Measurements from ENCODE around the gene ANP32E. TPM values are rescaled to one million over a fixed set of nuclear protein-coding genes. Genes with fewer than 3 reads are reported as not detected.
"Not testable (repeated sequence)": the region's sequence is repeated elsewhere in the genome, so short reads cannot be mapped to it uniquely, and the experiment has no call there.

ANP32E gene
- total and polyA plus RNA-seq, 10 donors, result 24.6 to 44.0 (median 35.1) TPM

DNA sequence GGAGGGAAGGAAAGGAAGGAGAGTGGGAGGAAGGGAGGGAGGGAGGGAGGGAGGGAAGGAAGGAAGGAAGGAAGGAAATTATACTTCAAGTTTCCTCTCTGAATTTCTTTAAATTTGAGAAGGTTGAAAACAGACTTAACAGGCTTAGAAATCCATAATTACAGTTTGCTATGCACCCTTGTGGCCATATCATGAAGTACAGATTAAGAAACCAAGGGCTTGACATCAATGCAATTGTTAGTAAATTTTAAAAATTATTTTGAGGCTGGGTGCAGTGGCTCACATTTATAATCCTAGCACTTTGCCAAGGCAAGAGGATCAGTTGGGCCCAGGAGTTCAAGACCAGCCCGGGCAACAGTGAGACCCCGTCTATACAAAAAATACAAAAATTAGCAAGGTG is 14.4 kb downstream of the ANP32E start:
- H3K4me1 ChIP-seq, result peaks cover 0 to 24% (median 3%) of the 10 kb centered on the region in 6 donors
- no peak overlapping the region for H3K27ac ChIP-seq
- intact Hi-C loops (cut with DNase I; ENCODE audit: low total_unique reads), result no loop called here
- no peaks in the 10 kb centered on the region for H3K27me3 ChIP-seq (replicated peaks in 1 of 7)
- H3K9me3 ChIP-seq, result no peaks in the 10 kb centered on the region
- no peak for DNase-seq
- WGBS, 5 donors, result 92 to 97% (median 96%) methylated on average over 2 of the region's 2 CpGs
- no peak overlapping the region for H3K4me3 ChIP-seq
- H3K36me3 ChIP-seq, result peaks cover 0 to 72% (median 50%) of the 10 kb centered on the region in 6 donors
- no peak for TF ChIP-seq POLR2A (IDR thresholded peaks at IDR 0.05)
- no peak for TF ChIP-seq POLR2AphosphoS5 (IDR thresholded peaks at IDR 0.05)
- TF ChIP-seq, protein P1, sequence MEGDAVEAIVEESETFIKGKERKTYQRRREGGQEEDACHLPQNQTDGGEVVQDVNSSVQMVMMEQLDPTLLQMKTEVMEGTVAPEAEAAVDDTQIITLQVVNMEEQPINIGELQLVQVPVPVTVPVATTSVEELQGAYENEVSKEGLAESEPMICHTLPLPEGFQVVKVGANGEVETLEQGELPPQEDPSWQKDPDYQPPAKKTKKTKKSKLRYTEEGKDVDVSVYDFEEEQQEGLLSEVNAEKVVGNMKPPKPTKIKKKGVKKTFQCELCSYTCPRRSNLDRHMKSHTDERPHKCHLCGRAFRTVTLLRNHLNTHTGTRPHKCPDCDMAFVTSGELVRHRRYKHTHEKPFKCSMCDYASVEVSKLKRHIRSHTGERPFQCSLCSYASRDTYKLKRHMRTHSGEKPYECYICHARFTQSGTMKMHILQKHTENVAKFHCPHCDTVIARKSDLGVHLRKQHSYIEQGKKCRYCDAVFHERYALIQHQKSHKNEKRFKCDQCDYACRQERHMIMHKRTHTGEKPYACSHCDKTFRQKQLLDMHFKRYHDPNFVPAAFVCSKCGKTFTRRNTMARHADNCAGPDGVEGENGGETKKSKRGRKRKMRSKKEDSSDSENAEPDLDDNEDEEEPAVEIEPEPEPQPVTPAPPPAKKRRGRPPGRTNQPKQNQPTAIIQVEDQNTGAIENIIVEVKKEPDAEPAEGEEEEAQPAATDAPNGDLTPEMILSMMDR (IDR thresholded peaks at IDR 0.05 in 8 of 11, conservative IDR thresholded peaks at IDR 0.05 in 3 of 11), result peak in 6 of 11 experiments; percentile 15 to 56 (median 36)

DNA sequence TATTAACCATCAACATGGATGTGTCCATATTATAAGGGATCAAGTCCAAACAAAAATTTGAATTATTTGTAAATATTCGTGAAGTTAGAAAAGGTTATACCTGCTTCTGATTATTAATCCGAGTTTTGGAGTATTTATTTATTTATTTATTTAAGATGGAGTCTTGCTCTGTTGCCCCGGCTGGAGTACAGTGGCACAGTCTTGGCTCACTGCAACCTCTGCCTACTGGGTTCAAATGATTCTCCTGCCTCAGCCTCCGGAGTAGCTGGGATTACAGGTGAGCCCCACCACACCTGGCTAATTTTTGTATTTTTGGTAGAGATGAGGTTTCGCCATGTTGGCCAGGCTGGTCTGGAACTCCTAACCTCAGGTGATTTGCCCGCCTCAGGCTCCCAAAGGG is 20.1 kb downstream of the ANP32E start:
- peaks cover 0 to 19% (median 10%) of the 10 kb centered on the region in 6 donors for H3K36me3 ChIP-seq
- H3K9me3 ChIP-seq; H3K27me3 ChIP-seq (replicated peaks in 1 of 7); H3K4me3 ChIP-seq; DNase-seq; intact Hi-C loops (cut with DNase I; ENCODE audit: low total_unique reads); H3K27ac ChIP-seq: not testable (repeated sequence)
- peaks cover 3 to 15% (median 11%) of the 10 kb centered on the region in 6 donors for H3K4me1 ChIP-seq
- 94 to 97% (median 96%) methylated on average over 6 of the region's 6 CpGs for WGBS, 5 donors

DNA sequence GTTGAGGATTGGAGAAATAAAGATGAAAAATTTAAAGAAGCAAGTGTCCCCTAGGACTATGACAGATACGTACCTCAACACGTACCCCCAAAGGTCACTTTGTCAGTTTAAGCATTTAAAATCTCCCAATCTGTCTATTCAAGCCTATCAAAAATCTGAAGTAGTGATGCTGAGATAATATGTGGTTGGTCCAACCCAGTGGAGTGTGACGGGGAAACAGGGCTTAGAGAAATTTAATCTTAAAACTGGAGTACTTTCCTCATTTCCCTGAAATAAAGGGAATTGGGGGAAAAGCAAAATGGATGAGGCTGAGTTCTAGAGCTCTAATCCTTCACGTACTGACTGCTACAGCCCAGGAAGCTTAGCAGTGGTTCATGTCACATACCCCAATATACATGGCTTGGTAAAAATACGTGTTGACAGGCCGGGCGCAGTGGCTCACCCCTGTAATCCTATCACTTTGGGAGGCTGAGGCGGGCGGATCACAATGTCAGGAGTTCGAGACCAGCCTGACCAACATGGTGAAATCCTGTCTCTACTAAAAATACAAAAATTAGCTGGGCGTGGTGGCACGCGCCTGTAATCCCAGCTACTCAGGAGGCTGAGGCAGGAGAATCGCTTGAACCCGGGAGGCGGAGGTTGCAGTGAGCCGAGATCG is 21.7 kb downstream of the ANP32E start:
- peaks cover 3 to 15% (median 11%) of the 10 kb centered on the region in 6 donors for H3K4me1 ChIP-seq
- H3K9me3 ChIP-seq; H3K27me3 ChIP-seq (replicated peaks in 1 of 7); H3K36me3 ChIP-seq; DNase-seq; intact Hi-C loops (cut with DNase I; ENCODE audit: low total_unique reads): not testable (repeated sequence)
- peak overlapping the region; percentile 7 to 90 (median 88) for H3K27ac ChIP-seq
- WGBS, 5 donors, result 66 to 81% (median 77%) methylated on average over 10 to 18 of the region's 18 CpGs
- peak overlapping the region; percentile 5 to 71 (median 42) for H3K4me3 ChIP-seq

DNA sequence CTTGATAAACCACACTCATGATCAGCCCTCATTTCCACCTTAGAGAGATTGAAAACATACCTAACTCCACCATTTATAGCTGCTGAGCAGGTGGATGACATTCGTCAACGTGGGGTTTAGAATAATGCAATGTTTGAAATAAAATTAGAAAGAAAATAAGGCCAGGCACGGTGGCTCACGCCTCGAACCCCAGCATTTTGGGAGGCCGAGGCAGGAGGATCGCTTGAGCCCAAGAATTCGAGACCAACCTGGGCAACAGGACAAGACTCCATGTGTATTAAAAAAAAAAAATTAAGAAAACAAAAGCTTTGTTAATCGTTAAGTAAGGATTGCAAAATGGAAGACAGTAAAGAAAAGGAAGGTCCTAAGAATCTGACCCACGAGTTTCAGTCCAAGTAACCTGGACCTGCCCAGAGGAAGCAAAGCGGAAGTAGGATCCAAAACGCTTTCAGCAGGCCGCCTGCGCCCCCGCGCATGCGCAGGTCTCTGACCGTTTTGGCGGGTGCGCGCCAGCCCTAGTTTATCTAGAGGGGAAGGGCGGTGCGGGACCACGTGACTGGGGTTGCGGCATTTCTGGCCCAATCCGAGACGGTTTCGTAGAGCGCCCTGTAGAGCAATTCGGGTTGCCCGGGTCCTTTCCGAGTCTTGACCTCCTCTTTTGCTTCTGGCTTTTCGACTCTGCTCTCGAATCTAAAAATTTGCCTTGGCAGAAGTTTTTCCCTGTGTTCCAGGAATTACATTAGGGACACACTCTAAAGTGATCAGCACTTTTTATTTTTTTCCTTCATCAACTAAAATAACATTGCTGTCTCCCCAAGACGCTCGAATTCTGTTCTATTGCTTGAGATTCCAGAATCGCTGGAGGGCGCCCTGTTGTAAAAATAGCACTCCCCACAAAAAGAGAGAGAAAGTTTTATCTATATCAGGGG is 22.5 kb downstream of the ANP32E start:
- Histone ChIP-seq H3K9me3 (no peaks in the 10 kb centered on the region), H3K4me3 (peak overlapping the region; percentile 5 to 71 (median 42)), H3K27ac (peak overlapping the region; percentile 7 to 90 (median 88)), H3K4me1 (peaks cover 3 to 15% (median 11%) of the 10 kb centered on the region in 6 donors), H3K27me3 (replicated peaks in 1 of 7) (no peaks in the 10 kb centered on the region), H3K36me3 (no peaks in the 10 kb centered on the region)
- TF ChIP-seq, protein P1 (IDR thresholded peaks at IDR 0.05 in 8 of 11, conservative IDR thresholded peaks at IDR 0.05 in 3 of 11), result peak in 5 of 11 experiments; percentile 24 to 41 (median 29)
- TF ChIP-seq POLR2A (IDR thresholded peaks at IDR 0.05), result no peak
- peak; percentile 72 to 85 (median 81) for TF ChIP-seq POLR2AphosphoS5 (IDR thresholded peaks at IDR 0.05)
- WGBS, 5 donors, result 18 to 19% (median 18%) methylated on average over 38 of the region's 38 CpGs
- DNase-seq, result peak; percentile 97
- intact Hi-C loops (cut with DNase I; ENCODE audit: low total_unique reads), result no loop called here

DNA sequence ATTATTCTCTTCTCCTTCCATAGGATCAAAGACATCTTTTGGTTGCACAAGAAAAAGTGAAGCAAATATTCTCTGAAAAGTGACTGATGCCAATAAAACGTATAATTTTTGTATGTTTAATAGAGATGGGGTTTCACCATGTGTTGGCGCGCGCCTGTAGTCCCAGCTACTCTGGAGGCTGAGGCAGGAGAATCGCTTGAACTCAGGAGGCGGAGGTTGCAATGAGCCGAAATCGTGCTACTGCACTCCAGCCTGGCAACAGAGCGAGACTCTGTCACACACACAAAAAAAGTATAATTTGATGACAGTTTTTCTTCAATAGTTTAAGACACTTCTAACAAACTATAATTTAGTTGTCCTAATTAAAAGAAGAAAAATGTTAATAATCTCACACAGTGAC is 23.8 kb downstream of the ANP32E start:
- no peak overlapping the region for H3K4me3 ChIP-seq
- 94 to 98% (median 96%) methylated on average over 9 of the region's 9 CpGs for WGBS, 5 donors
- H3K27me3 ChIP-seq (replicated peaks in 1 of 7), result no peaks in the 10 kb centered on the region
- no peaks in the 10 kb centered on the region for H3K9me3 ChIP-seq
- no peak overlapping the region for H3K27ac ChIP-seq
- no peak for DNase-seq
- no peaks in the 10 kb centered on the region for H3K36me3 ChIP-seq
- TF ChIP-seq, protein P1 (IDR thresholded peaks at IDR 0.05 in 8 of 11, conservative IDR thresholded peaks at IDR 0.05 in 3 of 11), result no peak
- TF ChIP-seq POLR2A (IDR thresholded peaks at IDR 0.05) (no peak), POLR2AphosphoS5 (IDR thresholded peaks at IDR 0.05) (no peak)
- H3K4me1 ChIP-seq, result peaks cover 3 to 15% (median 11%) of the 10 kb centered on the region in 6 donors
- intact Hi-C loops (cut with DNase I; ENCODE audit: low total_unique reads), result no loop called here

Data from spleen (tissue), 11 donors.